ENCODE data around the gene THSD4. TPM values are rescaled to one million over a fixed set of nuclear protein-coding genes. Genes with fewer than 3 reads are reported as not detected.

Gene THSD4
- total and polyA plus RNA-seq, 3 experiments from 2014 or later = not detected

GRCh38 chr15:71345186-71345585, 229.9 kb downstream of the THSD4 start:
- H3K36me3 Mint-ChIP-seq = no peaks in the 10 kb centered on the region
- no peaks in the 10 kb centered on the region for H3K4me1 ChIP-seq (ENCODE audit: insufficient read depth, low read length)
- DNase-seq = no peak
- H3K4me3 Mint-ChIP-seq = no peak overlapping the region
- no peak overlapping the region for H3K27ac ChIP-seq (ENCODE audit: low read depth, low read length)
- H3K27me3 Mint-ChIP-seq = peaks cover 17 to 29% of the 10 kb centered on the region in 2 donors
- no peaks in the 10 kb centered on the region for H3K36me3 ChIP-seq (ENCODE audit: insufficient read depth, low read length)
- ChIA-PET POLR2A (no interaction called here), CTCF (no interaction called here)
- no peaks in the 10 kb centered on the region for H3K27me3 ChIP-seq (ENCODE audit: insufficient read depth, low read length, poor library complexity, severe bottlenecking)
- peaks cover 0 to 7% (median 0%) of the 10 kb centered on the region in 3 donors for H3K4me1 Mint-ChIP-seq
- H3K27ac Mint-ChIP-seq = no peak overlapping the region
- H3K4me3 ChIP-seq (ENCODE audit: low read length) = no peak overlapping the region
- no peaks in the 10 kb centered on the region for H3K9me3 ChIP-seq (ENCODE audit: low read length)
- peaks cover 0 to 1% (median 0%) of the 10 kb centered on the region in 5 donors for H3K9me3 Mint-ChIP-seq

DNA sequence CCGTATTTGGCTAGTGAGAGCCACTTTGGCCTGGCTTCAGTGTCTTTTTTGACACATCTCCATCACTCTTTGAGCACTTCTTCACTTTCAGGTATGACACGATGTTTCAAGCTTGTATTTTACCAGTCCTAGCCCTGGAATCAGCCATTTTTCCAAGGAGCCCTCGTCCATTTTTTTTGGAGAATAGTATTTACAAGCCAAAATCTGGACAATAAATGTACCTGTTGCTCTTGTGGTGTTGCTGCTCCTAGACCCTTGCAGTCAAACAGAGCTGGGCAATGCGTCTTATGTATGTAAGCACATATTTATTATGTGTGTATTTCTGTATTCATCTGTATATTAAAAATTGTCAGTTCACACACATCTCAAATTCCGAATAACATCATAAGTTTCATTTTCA, 231.2 kb downstream of the THSD4 start:
- H3K4me3 ChIP-seq (ENCODE audit: low read length) = no peak overlapping the region
- Mint-ChIP-seq H3K4me1 (peaks cover 0 to 7% (median 0%) of the 10 kb centered on the region in 3 donors), H3K27me3 (peaks cover 18 to 29% of the 10 kb centered on the region in 2 donors), H3K4me3 (no peak overlapping the region), H3K36me3 (no peaks in the 10 kb centered on the region), H3K27ac (no peak overlapping the region), H3K9me3 (peaks cover 0 to 1% (median 0%) of the 10 kb centered on the region in 5 donors)
- ChIA-PET CTCF (no interaction called here), POLR2A (no interaction called here)
- no peaks in the 10 kb centered on the region for H3K36me3 ChIP-seq (ENCODE audit: insufficient read depth, low read length)
- H3K4me1 ChIP-seq (ENCODE audit: insufficient read depth, low read length) = no peaks in the 10 kb centered on the region
- no peak overlapping the region for H3K27ac ChIP-seq (ENCODE audit: low read depth, low read length)
- no peak for DNase-seq
- H3K27me3 ChIP-seq (ENCODE audit: insufficient read depth, low read length, poor library complexity, severe bottlenecking) = no peaks in the 10 kb centered on the region
- H3K9me3 ChIP-seq (ENCODE audit: low read length) = no peaks in the 10 kb centered on the region

DNA sequence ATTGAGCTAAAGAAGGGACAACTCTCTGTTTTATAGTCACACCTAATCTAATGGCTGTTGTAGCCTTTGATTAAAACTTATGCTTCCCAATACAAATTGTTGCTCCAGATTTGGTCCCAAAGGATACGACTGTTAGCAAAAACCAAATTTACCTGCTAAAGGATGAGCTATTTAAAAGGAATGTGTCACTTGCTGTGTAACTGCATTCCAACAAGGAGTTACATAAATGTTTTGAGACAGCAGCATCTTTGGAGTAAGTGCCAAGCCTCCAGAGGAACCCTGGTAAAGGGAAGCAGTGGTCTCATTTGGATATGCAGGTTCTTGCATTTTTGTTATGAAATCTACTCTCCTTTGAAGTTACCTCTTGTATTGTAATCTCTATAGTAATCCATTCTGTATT, 233.3 kb downstream of the THSD4 start:
- Mint-ChIP-seq H3K4me1 (peaks cover 0 to 16% (median 0%) of the 10 kb centered on the region in 3 donors), H3K4me3 (no peak overlapping the region), H3K27ac (no peak overlapping the region), H3K9me3 (peaks cover 0 to 1% (median 0%) of the 10 kb centered on the region in 5 donors), H3K27me3 (peaks cover 16 to 28% of the 10 kb centered on the region in 2 donors), H3K36me3 (no peaks in the 10 kb centered on the region)
- ChIA-PET CTCF (no interaction called here), POLR2A (no interaction called here)
- no peaks in the 10 kb centered on the region for H3K27me3 ChIP-seq (ENCODE audit: insufficient read depth, low read length, poor library complexity, severe bottlenecking)
- H3K4me3 ChIP-seq (ENCODE audit: low read length) = no peak overlapping the region
- H3K36me3 ChIP-seq (ENCODE audit: insufficient read depth, low read length) = no peaks in the 10 kb centered on the region
- no peaks in the 10 kb centered on the region for H3K4me1 ChIP-seq (ENCODE audit: insufficient read depth, low read length)
- no peak for DNase-seq
- H3K27ac ChIP-seq (ENCODE audit: low read depth, low read length) = no peak overlapping the region
- H3K9me3 ChIP-seq (ENCODE audit: low read length) = no peaks in the 10 kb centered on the region

DNA sequence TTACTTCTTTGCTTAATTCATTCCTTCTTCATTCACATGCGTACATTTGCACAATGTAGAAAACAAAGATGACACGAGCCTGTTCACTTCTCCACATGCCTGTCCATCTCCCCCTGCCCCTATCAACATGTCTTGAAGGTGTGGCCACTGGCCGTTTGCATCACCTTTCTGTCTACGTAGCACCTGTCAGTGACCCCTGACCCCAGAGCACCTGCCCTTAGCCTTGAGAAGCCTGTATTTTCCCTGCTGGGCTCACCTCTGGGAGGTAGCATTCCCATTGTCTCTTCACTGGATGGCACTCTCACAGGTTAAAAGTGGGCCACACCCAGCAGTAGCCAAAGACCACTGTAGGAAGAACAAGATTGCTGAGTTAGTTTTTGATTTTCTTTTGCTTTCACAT, 234.1 kb downstream of the THSD4 start:
- Mint-ChIP-seq H3K27ac (no peak overlapping the region), H3K27me3 (peaks cover 12 to 28% of the 10 kb centered on the region in 2 donors), H3K4me3 (no peak overlapping the region), H3K9me3 (peaks cover 0 to 1% (median 0%) of the 10 kb centered on the region in 5 donors), H3K36me3 (no peaks in the 10 kb centered on the region), H3K4me1 (peaks cover 0 to 16% (median 0%) of the 10 kb centered on the region in 3 donors)
- Histone ChIP-seq H3K4me1 (ENCODE audit: insufficient read depth, low read length) (no peaks in the 10 kb centered on the region), H3K9me3 (ENCODE audit: low read length) (no peaks in the 10 kb centered on the region), H3K36me3 (ENCODE audit: insufficient read depth, low read length) (no peaks in the 10 kb centered on the region), H3K27ac (ENCODE audit: low read depth, low read length) (no peak overlapping the region), H3K4me3 (ENCODE audit: low read length) (no peak overlapping the region), H3K27me3 (ENCODE audit: insufficient read depth, low read length, poor library complexity, severe bottlenecking) (no peaks in the 10 kb centered on the region)
- CTCF ChIA-PET = no interaction called here
- POLR2A ChIA-PET = no interaction called here
- DNase-seq = no peak

GRCh38 chr15:71349736-71350526, 234.7 kb downstream of the THSD4 start:
- H3K4me1 ChIP-seq (ENCODE audit: insufficient read depth, low read length) = no peaks in the 10 kb centered on the region
- no peak overlapping the region for H3K4me3 ChIP-seq (ENCODE audit: low read length)
- H3K36me3 ChIP-seq (ENCODE audit: insufficient read depth, low read length) = no peaks in the 10 kb centered on the region
- Mint-ChIP-seq H3K27me3 (peaks cover 13 to 28% of the 10 kb centered on the region in 2 donors), H3K4me3 (no peak overlapping the region), H3K27ac (no peak overlapping the region), H3K9me3 (peaks cover 0 to 1% (median 0%) of the 10 kb centered on the region in 5 donors), H3K4me1 (peaks cover 0 to 16% (median 0%) of the 10 kb centered on the region in 3 donors), H3K36me3 (no peaks in the 10 kb centered on the region)
- no peak for DNase-seq
- no peaks in the 10 kb centered on the region for H3K27me3 ChIP-seq (ENCODE audit: insufficient read depth, low read length, poor library complexity, severe bottlenecking)
- H3K27ac ChIP-seq (ENCODE audit: low read depth, low read length) = no peak overlapping the region
- CTCF ChIA-PET = no interaction called here
- no peaks in the 10 kb centered on the region for H3K9me3 ChIP-seq (ENCODE audit: low read length)
- POLR2A ChIA-PET = no interaction called here

DNA sequence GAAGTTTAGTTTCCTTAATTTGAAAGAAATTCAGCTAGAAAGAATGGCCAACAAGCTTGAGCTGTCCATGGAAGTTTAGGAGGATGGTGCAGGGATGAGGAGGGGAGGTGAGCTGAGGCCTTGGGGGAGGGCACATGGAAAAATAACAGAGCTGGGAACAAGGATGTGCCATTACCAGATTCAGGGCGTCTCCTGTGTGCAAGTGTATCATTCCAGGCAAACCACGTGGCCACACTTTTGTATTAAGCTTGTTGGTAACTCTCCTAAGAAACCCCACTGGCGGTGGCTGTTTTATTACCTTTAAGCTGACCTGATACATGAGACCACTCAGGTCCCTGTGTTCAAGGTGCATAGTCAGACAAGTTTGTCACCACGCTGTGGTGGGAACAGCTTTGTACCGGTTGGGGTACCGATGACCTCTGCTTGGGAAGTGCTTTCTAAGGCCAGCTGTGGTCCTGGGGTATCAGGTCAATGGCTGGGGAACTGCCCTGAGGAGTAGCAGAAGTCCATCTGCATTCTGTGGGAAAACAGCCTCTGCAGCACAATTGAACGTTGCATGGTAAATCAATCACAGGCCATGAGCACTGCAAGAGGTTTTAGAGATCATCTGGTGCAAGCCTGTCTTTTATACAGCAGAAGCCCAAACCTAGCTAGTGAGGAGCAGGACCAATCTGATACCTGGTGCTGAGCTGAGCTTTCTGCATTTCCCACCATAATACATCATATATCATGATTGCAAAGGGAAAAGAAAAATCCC, 235.5 kb downstream of the THSD4 start:
- POLR2A ChIA-PET = no interaction called here
- peaks cover 0 to 3% (median 0%) of the 10 kb centered on the region in 5 donors for H3K9me3 Mint-ChIP-seq
- H3K4me1 Mint-ChIP-seq = peaks cover 0 to 13% (median 0%) of the 10 kb centered on the region in 3 donors
- CTCF ChIA-PET = no interaction called here
- no peak overlapping the region for H3K4me3 Mint-ChIP-seq
- no peaks in the 10 kb centered on the region for H3K27me3 ChIP-seq (ENCODE audit: insufficient read depth, low read length, poor library complexity, severe bottlenecking)
- H3K36me3 ChIP-seq (ENCODE audit: insufficient read depth, low read length) = no peaks in the 10 kb centered on the region
- H3K27me3 Mint-ChIP-seq = peaks cover 14 to 28% of the 10 kb centered on the region in 2 donors
- H3K4me1 ChIP-seq (ENCODE audit: insufficient read depth, low read length) = no peaks in the 10 kb centered on the region
- H3K27ac ChIP-seq (ENCODE audit: low read depth, low read length) = no peak overlapping the region
- H3K9me3 ChIP-seq (ENCODE audit: low read length) = no peaks in the 10 kb centered on the region
- H3K27ac Mint-ChIP-seq = peak overlapping the region in 1 of 8 donors; percentile 31
- no peak for DNase-seq
- H3K4me3 ChIP-seq (ENCODE audit: low read length) = no peak overlapping the region
- no peaks in the 10 kb centered on the region for H3K36me3 Mint-ChIP-seq

GRCh38 chr15:71352125-71352524, 236.9 kb downstream of the THSD4 start:
- H3K4me1 Mint-ChIP-seq = peaks cover 0 to 9% (median 0%) of the 10 kb centered on the region in 3 donors
- CTCF ChIA-PET = no interaction called here
- POLR2A ChIA-PET = no interaction called here

GRCh38 chr15:71352765-71353164, 237.5 kb downstream of the THSD4 start:
- no peaks in the 10 kb centered on the region for H3K36me3 ChIP-seq (ENCODE audit: insufficient read depth, low read length)
- POLR2A ChIA-PET = no interaction called here
- no peak overlapping the region for H3K4me3 ChIP-seq (ENCODE audit: low read length)
- Mint-ChIP-seq H3K4me3 (no peak overlapping the region), H3K27me3 (peaks cover 16 to 25% of the 10 kb centered on the region in 2 donors), H3K9me3 (peaks cover 0 to 3% (median 0%) of the 10 kb centered on the region in 5 donors), H3K36me3 (no peaks in the 10 kb centered on the region), H3K4me1 (peaks cover 0 to 9% (median 0%) of the 10 kb centered on the region in 3 donors), H3K27ac (no peak overlapping the region)
- H3K27ac ChIP-seq (ENCODE audit: low read depth, low read length) = no peak overlapping the region
- H3K9me3 ChIP-seq (ENCODE audit: low read length) = no peaks in the 10 kb centered on the region
- CTCF ChIA-PET = no interaction called here
- no peaks in the 10 kb centered on the region for H3K27me3 ChIP-seq (ENCODE audit: insufficient read depth, low read length, poor library complexity, severe bottlenecking)
- H3K4me1 ChIP-seq (ENCODE audit: insufficient read depth, low read length) = no peaks in the 10 kb centered on the region
- no peak for DNase-seq

More at GRCh38 chr15:71352125-71352524, 236.9 kb downstream of the THSD4 start:
- H3K27ac ChIP-seq (ENCODE audit: low read depth, low read length) = no peak overlapping the region
- H3K36me3 ChIP-seq (ENCODE audit: insufficient read depth, low read length) = no peaks in the 10 kb centered on the region
- H3K9me3 ChIP-seq (ENCODE audit: low read length) = no peaks in the 10 kb centered on the region
- Mint-ChIP-seq H3K36me3 (no peaks in the 10 kb centered on the region), H3K27ac (no peak overlapping the region), H3K9me3 (peaks cover 0 to 3% (median 0%) of the 10 kb centered on the region in 5 donors), H3K4me3 (no peak overlapping the region), H3K27me3 (peaks cover 17 to 31% of the 10 kb centered on the region in 2 donors)
- H3K27me3 ChIP-seq (ENCODE audit: insufficient read depth, low read length, poor library complexity, severe bottlenecking) = no peaks in the 10 kb centered on the region
- no peaks in the 10 kb centered on the region for H3K4me1 ChIP-seq (ENCODE audit: insufficient read depth, low read length)
- H3K4me3 ChIP-seq (ENCODE audit: low read length) = no peak overlapping the region
- no peak for DNase-seq

Measured in CD8-positive, alpha-beta memory T cell (primary cell).